K562 (cell line): ENCODE data around the gene IL20RB.

Experiments used
- CTCF ChIP-seq, 3 experiments: IDR thresholded peaks in 2 of 3; conservative IDR thresholded peaks in 1 of 3; 2 replicates each; pipeline ENCODE4 v1.5.1; 2011 to 2012; ENCODE audit warnings: low read length in 3 of 3, mild to moderate bottlenecking in 3 of 3, control low read depth in 2 of 3, improper control_type of control experiment in 1 of 3, inconsistent platforms in 1 of 3, low read depth in 1 of 3, mixed read lengths in 1 of 3, moderate library complexity in 1 of 3; ENCODE audit not compliant: insufficient read depth in 2 of 3
- EP300 ChIP-seq: IDR thresholded peaks from 2 replicates; pipeline ENCODE4 v1.6.1; 2012; ENCODE audit warnings: low read length, improper control_type of control experiment
- EZH2 ChIP-seq: IDR thresholded peaks from 2 replicates; pipeline ENCODE4 v1.6.1; 2012; ENCODE audit warnings: low read depth, mild to moderate bottlenecking, inconsistent platforms, low read length, borderline replicate concordance
- MTF1 ChIP-seq: fragments of 250-450 bp; sonication (Bioruptor Pico); IDR thresholded peaks from 2 replicates; pipeline ENCODE4 v1.9.0; 2021; ENCODE audit warnings: moderate library complexity, mild to moderate bottlenecking, inconsistent platforms, borderline replicate concordance
- MYNN ChIP-seq, 2 experiments: sonication (generic); formaldehyde crosslinking in 1 of 2; IDR thresholded peaks; 2 replicates each; pipeline versions ENCODE4 v1.5.0 to v1.6.1; 2016 to 2020; ENCODE audit warnings: antibody characterized with exemption in 1 of 2, missing genetic modification reagents in 1 of 2
- PCBP2 ChIP-seq: fragments of 200-400 bp; formaldehyde crosslinking; IDR thresholded peaks from 2 replicates; pipeline ENCODE4 v1.6.1; 2018; ENCODE audit warnings: low read length, low read depth, mild to moderate bottlenecking, moderate library complexity; ENCODE audit not compliant: poor library complexity, severe bottlenecking
- TEAD1 ChIP-seq, 2 experiments: fragments of 450-650 bp in 1 of 2; sonication (generic) in 1 of 2; formaldehyde crosslinking; IDR thresholded peaks; 2 replicates each; pipeline versions ENCODE4 v1.4.0 to v1.8.0; 2020 to 2022; ENCODE audit warnings: mild to moderate bottlenecking in 2 of 2, missing genetic modification reagents in 1 of 2

GRCh38 chr3:136932978-136933772 is 24.6 kb upstream of the IL20RB start:
- TF ChIP-seq MYNN (IDR thresholded peaks at IDR 0.05) (no peak), MYNN (CRISPR knock-in tag; IDR thresholded peaks at IDR 0.05) (no peak), PCBP2 (no peak), TEAD1 (CRISPR knock-in tag; IDR thresholded peaks at IDR 0.05) (no peak), EZH2 (no peak), CTCF (IDR thresholded peaks at IDR 0.05 in 2 of 3, conservative IDR thresholded peaks at IDR 0.05 in 1 of 3; ENCODE audit: insufficient read depth in 2 of 3, low read depth in 1 of 3, low read length in 3 of 3) (no peak), EP300 (no peak), MTF1 (CRISPR knock-in tag) (no peak)
